Muscle of back (tissue), 11 donors: Measurements from ENCODE around the gene TBC1D8B. TPM values are rescaled to one million over a fixed set of nuclear protein-coding genes. Genes with fewer than 3 reads are reported as not detected.

Source experiments
- DNase-seq, 3 donors: peaks; one replicate each; pipeline versions ENCODE4 v3.0.0 to v3.0.0-alpha.2; 2013
- polyA plus RNA-seq, 10 donors: library from polyadenylated mRNA; unstranded; fragments of 120-200 nt; gene quantifications; one replicate each; pipeline ENCODE4 v1.2.1, GENCODE V29; 2013; ENCODE audit not compliant: insufficient read length in 10 of 10

The TBC1D8B gene
- polyA plus RNA-seq, 10 donors = 5.0 to 8.1 (median 6.5) TPM

DNA sequence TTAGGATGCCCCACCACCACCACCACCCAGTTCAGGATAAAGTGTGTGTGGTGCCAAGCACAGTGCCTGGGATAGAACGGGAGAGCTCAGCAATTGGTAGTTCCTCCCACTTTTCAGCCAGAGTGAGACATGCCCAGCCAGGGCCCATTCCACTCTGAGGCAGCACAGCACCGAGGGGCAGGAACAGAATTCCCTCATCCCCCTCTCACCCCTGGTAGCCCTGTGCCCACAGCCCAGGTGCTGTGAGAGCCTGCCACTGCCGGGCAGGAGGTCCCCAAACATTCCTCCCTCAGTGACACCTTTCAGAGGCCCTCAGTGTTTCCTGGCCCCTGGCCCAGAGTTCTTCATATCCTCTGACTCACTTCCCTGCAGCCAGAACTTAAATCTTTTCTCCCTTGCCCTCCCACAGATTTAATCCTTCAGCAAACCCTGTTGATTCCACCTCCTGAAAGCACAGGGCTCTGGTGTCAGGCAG lies 92.5 kb downstream of the TBC1D8B start:
- DNase-seq = peak in 2 of 3 donors; percentile 18 to 41

- no peak for DNase-seq
Observed at GRCh38 chrX:106897259-106897658, 94.8 kb downstream of the TBC1D8B start.

DNA sequence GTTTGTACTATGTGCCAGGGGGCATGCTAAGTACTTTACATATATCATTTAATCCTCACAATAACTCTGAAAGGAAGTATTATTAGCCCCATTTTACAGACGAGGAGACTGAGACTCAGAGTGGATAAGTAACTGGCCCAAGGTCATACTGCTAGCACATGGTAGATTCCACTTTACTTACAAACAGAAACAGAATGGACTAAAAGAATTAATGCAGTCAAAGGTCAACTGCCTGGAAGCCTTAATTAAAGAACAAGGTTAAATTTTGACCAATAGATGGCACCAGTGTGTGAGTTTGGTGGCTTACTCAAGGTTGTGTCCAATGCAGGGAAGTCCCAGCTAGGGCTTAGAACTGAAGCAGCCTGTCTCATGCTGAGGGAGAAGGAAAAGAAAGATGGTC lies 96.0 kb downstream of the TBC1D8B start:
- peak in 1 of 3 donors; percentile 19 for DNase-seq

GRCh38 chrX:106899276-106899675 lies 96.8 kb downstream of the TBC1D8B start:
- DNase-seq = no peak

DNA sequence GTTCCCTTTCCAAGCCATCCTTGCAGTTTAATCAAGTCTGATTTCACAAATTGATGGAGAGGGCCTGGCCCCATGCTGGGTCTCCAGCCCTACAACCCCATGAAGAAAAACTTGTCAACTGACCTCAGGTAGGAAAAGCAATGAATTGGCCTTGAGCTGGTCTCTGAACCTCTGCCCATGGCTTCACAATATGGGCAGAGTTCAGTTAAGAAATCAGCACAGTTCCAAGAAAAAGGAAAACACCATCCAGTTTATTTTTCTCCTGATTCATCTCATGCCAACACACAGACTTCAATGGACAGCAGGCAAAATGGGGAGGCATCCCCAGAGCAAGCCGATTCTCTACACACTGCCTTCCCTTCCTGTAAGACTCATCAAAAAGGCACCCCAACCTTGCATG lies 97.4 kb downstream of the TBC1D8B start:
- DNase-seq = no peak

GRCh38 chrX:106901341-106901740 lies 98.9 kb downstream of the TBC1D8B start:
- no peak for DNase-seq

DNA sequence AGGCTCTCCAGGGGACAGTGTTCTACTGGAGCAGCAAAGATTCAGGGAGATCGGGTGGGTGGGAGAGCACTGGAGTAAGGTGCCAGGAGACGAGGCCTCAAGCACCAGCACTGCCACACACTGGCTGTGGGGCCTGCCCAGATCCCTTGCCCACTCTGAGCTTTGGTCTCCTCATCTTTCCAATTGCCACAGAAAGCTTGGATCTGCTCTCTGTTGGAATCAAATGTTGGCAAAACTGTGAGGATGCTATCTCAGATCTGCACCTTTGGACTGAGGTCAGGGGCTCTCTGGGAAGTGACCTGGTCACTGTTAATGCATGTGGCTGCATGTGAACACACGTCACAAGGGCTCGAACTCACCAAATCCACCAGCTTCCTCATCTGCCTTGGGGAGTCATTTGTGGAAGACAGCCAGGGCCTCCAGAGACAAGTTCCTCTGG lies 99.3 kb downstream of the TBC1D8B start:
- no peak for DNase-seq

DNA sequence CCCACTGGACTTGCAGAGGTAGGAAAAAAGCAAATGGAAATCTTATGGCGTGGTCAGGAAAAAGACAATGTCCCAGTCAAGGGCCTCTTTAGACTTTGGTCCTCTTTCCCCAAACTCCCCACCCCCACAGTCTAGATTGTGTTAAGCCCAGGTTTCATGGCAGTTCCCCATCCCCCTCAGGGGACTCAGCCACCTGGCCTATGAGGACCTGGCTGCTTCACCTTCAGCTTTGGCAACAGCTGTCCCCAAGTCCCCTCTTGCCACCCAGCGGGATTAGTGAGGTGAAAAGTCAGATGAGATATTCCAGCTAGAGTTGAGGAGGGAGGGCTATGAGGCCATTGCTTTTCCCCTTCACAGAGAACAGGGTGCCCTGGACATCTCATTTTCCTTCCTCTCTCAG lies 100.2 kb downstream of the TBC1D8B start:
- no peak for DNase-seq

DNA sequence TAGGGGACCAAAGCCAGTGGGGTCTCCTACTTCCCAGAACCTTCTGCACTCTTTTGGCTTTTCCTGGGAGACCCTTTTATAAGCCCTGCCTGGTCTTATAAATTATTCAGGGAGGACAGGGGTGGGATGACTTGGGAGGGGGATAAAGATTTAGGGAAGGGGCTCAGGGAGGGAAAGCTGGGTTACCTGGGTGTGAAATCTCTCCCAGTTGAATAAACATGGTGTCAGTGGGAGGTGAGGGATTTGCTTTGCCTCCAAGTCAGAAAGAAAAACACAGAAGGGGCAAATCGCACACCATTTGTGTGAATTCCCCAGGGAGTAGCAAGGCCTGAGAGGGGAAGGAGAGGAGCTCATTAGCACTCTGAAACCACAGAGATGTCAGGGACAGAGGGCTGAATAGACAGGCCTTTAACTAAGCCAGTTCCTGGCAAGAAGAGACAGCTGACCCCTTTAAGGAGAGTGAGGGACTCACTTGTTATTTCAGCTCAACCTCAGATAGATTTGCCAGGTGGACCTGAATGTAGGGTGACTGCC lies 100.9 kb downstream of the TBC1D8B start, which contains the start of gene RIPPLY1:
TSS of gene RIPPLY1 (minus strand) at position 51 of the 534 bp plus-strand sequence. CDS start 54 bp downstream, outside the sequence.
- no peak for DNase-seq

- no peak for DNase-seq
Observed at GRCh38 chrX:106903856-106904528, 101.5 kb downstream of the TBC1D8B start.

DNA sequence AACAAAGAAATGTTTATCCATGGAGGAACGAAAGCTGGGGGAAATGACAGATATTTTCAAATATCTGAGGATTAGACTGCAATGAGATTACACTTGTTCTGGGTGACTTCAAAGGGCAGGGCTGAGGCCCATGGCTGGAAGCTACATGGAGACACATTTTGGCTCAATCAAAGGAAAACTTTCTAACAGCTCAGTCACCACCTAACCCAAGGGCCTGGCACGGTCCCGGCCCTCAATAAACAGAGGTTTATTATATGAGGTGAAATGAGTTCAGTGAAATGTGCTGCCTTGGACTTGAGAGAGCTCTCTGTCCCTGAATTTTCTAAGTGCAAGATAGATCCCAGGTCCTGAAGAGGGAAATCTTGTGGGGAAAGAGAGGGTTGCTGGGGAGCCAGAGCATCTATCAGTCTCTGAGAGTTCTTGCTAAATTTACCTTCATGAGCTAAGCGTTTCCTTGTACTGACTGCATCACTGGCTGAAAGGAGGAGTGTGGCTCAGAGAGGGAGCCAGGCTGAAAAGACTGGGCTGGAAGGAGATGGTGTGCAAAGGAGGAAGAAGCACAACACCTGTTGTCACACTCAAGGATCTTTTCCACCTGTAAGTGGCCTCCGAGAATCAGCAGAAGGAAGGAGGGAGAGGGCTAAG lies 102.7 kb downstream of the TBC1D8B start:
- no peak for DNase-seq

- DNase-seq = peak in 1 of 3 donors; percentile 6
Observed at GRCh38 chrX:106906361-106906760, 103.9 kb downstream of the TBC1D8B start.

- no peak for DNase-seq
Observed at GRCh38 chrX:106912864-106913263, 110.4 kb downstream of the TBC1D8B start.

DNA sequence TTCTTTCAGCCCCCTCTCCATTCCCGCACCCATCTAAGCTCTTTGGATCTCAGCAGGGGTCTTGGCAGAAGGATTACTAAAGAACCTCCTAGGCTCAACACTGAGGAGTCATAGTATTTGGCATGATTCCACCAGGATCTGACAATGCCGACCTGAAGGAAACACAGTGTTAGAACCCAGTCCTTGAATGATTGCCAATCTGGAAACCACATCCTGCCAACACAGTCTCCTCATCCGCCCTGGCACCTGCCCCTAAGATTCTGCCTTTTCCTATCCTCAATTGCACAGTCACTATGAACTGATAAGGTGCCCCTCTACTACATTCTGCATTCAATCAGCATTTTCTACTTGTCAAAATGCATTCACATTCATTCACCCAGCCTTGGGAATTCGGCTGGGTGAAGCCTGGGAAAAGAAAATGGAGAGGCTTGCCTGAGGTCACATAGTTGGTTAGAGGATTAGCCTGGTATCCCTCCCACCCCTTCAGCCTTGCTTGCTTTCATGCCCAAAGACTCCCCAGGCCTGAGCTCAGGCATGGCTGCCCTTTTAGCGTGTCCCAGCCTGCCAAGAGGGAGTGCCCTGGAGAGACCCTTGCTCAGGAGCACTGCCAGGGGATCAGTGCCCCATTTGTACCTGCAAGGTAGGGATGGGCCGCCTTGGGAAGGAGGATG lies 115.5 kb downstream of the TBC1D8B start:
- peak in 1 of 3 donors; percentile 16 for DNase-seq

DNA sequence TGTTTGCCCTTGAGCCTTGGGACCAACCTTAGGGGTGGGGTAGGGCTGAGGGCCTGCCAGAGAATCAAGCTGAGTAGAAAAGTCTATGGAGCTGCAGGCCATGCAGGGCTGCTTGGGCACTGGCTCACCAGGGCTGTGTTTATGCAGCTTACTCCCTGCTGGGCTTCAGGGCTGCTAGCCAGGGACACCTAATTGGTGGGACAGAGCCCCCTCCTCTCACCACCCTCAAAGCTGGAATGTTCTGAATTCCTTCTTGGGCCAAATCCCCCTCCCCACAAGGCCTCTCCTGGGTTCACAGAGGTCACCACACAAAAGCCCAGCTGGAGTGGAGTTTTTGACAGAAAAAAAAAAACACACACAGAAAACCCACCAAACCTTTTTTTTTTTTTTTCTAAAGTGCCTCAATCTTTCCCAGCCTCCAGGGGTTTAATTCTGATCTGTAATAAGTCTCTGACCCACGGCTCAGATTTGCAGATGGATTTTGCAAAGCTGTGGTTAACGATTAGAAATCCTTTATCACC lies 117.5 kb downstream of the TBC1D8B start, which contains the start of gene CLDN2:
TSS of gene CLDN2 (plus strand) at position 471 of the 521 bp plus-strand sequence. CDS start 7,827 bp downstream, outside the sequence.
- no peak for DNase-seq

GRCh38 chrX:106921637-106922036 lies 119.2 kb downstream of the TBC1D8B start:
- DNase-seq = no peak

Other genes with a start within 250 kb of the TBC1D8B start
- gene RADX, start 190.7 kb upstream of the TBC1D8B start, polyA plus RNA-seq = 1 to 10 TPM; 1.1 to 4.3 (median 2.6) TPM
- 1 to 10 TPM in 2 of 10 donors, under 1 TPM in 2, not detected in 6; 0.07 to 1.9 (median 0.83) TPM for gene RNF128, start 76.0 kb upstream of the TBC1D8B start, polyA plus RNA-seq
- gene RIPPLY1, start 100.7 kb downstream of the TBC1D8B start, polyA plus RNA-seq = under 1 TPM in 8 of 10 donors, not detected in 2; 0.17 to 0.71 (median 0.44) TPM
- 1 to 10 TPM in 1 of 10 donors, under 1 TPM in 9; 0.19 to 1.3 (median 0.31) TPM for gene CLDN2, start 117.7 kb downstream of the TBC1D8B start, polyA plus RNA-seq
- gene MORC4, start 197.5 kb downstream of the TBC1D8B start, polyA plus RNA-seq = 10 to 100 TPM; 33.2 to 44.8 (median 39.2) TPM